VCaP (cell line): ENCODE data around the gene ANKFN1.

Experiments used
- H3K27ac ChIP-seq: fragments of 450-650 bp; 2 replicates; pipeline ENCODE4 v1.5.1; 2017
- TF ChIP-seq, protein P1 (sequence below): fragments of 450-650 bp; conservative IDR thresholded peaks from 2 replicates; pipeline ENCODE4 v1.5.1; 2017; ENCODE audit warnings: mild to moderate bottlenecking, moderate library complexity

Gene ANKFN1

DNA sequence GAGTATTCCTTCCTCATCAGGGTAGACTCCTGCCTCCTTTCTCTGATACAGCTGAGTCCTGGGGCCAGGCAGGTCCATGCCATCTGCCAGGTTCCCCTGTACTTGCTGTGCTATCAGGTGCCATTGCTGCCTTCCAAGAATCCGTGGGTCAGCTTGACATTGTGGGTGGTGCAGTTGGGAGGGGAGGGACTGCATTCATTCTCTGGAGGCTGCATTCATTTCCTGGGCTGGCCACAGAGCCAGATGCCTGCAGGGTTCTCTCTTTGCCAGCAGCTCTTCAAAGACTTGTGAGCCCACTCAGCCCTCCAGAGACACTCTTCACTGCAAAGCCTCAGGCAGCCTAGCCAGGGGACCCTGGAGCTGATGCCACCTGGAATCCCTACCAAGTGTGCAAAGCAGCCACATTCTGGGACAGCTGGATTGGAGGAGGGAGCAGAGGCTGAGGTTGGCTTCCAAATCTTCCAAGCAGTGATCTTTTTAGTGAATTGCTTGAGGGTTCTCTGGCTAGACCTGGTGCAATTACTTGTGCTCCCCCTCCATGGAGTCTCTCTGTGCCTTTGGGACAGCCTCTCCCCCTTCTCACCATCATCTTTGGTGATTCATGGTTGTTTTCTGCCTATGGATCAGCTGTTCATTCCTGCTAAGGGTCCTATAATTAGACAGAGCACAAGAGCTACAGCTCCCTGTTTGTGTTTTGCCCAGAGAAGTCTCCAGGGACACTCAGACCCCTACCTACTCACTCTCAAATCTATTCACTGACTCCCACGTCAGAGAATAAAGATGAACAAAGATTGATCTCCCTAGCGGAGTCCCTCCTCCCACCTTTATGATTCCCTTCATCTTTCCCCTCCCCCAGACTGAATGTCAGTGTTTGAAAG lies 20.9 kb downstream of the ANKFN1 start:
- H3K27ac ChIP-seq, result peak overlapping the region; percentile 87
- TF ChIP-seq, protein P1, sequence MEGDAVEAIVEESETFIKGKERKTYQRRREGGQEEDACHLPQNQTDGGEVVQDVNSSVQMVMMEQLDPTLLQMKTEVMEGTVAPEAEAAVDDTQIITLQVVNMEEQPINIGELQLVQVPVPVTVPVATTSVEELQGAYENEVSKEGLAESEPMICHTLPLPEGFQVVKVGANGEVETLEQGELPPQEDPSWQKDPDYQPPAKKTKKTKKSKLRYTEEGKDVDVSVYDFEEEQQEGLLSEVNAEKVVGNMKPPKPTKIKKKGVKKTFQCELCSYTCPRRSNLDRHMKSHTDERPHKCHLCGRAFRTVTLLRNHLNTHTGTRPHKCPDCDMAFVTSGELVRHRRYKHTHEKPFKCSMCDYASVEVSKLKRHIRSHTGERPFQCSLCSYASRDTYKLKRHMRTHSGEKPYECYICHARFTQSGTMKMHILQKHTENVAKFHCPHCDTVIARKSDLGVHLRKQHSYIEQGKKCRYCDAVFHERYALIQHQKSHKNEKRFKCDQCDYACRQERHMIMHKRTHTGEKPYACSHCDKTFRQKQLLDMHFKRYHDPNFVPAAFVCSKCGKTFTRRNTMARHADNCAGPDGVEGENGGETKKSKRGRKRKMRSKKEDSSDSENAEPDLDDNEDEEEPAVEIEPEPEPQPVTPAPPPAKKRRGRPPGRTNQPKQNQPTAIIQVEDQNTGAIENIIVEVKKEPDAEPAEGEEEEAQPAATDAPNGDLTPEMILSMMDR, result no peak

DNA sequence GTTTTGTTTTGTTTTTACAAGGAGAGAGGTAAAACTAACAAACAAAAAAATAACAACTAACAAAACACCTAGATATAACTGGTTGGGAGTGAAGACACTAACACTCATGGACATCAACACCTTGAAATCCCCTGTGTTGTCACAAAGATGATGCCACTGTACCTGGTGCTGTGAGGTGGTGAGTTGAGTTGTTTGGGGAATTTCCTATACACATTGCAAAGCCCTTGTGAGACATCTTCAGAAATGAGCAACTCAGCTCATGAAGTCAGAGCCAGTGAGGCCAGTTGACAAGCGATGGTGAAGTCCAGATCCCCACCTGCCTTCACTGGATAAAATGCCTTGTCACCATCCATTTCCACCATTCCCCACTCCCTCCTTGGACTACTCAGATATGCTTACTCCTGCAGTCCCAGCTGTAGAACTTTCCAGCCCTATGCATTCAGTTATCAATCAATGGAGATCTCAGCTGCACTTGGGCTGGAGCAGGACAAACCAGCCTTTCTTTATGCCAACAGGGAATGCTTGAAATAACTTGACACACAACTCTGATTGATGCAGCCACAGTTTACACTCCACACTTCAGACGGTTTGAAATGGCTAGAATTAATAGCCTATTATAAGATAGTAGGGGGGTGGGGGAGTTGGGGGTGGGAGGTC lies 22.2 kb downstream of the ANKFN1 start:
- no peak overlapping the region for H3K27ac ChIP-seq
- TF ChIP-seq, protein P1, result no peak

DNA sequence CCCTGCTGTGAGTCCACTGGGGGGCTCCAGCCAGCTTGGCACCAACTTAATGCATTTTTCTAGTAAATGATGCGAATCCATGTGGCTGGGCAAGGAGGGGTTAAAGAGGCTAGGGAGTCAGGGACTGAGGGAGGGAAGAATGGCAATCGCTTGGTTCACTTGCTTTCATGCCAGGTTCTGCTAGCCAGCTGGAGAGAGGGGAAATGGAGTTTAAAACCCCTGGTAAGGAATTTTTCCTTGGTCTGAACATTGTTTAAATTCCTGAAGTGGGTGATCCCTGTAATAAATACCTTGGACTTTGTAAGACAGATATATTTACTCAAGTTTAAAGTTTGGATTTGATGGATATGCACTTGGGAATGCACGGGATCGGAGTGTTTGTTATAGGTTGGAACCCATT lies 22.8 kb downstream of the ANKFN1 start:
- TF ChIP-seq, protein P1, result no peak
- no peak overlapping the region for H3K27ac ChIP-seq

DNA sequence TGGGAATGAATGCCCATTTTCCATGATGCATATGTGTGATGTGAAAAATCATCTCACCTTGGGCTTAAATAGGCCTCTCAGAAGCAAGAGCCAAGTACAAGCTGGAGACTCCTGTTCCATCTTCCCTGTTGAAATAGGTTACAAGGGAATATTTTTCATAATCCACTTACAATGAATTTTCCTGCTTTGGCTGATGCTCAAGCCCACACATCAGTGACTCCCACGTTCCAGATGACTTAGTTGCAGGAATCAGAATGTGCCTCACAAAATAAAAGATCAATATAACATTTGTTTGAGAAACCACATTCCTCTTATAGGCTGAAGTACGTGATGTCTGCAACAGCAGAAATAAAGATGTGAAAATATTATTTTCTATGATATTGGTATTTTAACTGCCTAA lies 24.1 kb downstream of the ANKFN1 start:
- TF ChIP-seq, protein P1, result no peak
- H3K27ac ChIP-seq, result no peak overlapping the region

DNA sequence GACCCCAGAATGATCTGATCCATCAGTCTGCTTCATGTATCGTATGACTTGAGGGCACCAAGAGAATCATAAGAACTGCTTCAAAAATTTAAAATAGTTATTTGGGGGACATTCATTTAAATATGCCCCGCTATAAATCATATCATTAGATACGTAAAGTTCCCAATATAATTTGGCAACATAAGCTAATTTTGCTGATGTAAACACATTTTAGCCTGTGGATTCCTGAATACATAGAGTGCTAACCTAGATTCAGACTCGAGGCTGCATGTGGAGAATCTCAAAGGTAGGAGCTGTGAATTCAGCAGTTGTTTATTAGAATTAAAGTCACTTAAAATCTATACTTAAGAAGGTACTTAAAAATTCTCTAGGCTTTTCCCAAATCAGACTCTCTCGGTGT lies 24.9 kb downstream of the ANKFN1 start:
- no peak overlapping the region for H3K27ac ChIP-seq
- TF ChIP-seq, protein P1, result no peak

DNA sequence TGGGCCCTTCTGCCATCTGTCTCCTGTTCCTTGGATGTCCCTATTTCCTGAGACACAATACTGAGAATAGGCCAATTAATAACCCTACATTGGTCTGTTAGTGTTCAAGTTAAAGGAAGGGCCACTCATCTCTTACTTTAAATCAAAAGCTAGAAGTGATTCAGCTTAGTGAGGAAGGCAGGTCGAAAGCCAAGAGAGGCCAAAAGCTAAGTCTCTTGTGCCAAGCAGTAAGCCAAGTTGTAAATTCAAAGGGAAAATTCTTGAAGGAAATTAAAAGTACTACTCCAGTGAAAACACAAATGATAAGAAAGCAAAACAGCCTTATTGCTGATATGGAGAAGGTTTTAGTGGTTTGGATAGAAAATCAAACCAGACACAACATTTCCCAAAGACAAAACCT lies 28.8 kb downstream of the ANKFN1 start:
- TF ChIP-seq, protein P1, result no peak

DNA sequence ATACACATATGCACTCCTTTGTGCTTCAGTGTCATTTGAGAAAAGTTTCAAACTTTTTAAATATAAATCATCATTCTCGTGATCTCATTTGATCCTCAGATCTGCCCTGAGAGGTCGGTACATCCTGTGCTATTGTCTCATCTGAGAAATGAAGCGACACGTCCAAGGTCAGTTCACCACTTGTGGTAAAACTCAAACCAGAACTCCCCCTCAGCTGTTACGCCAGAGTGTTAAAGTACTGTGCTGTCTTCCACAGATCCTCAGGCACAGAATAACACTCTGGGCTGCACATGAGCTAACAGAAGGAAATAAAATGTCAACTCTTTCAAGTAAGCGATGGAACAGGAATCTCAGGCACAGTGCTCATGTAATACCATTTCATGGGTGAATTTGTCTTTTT lies 31.4 kb downstream of the ANKFN1 start:
- TF ChIP-seq, protein P1, result no peak
- no peak overlapping the region for H3K27ac ChIP-seq

More for the DNA sequence above, 28.8 kb downstream of the ANKFN1 start:
- no peak overlapping the region for H3K27ac ChIP-seq
